ENCODE results near the gene TUBD1.
A peak's percentile ranks its signal among the peaks of the same experiment; 100 is the strongest.
"Not testable (repeated sequence)": the region's sequence is repeated elsewhere in the genome, so short reads cannot be mapped to it uniquely, and the experiment has no call there.

Gene TUBD1, protein sequence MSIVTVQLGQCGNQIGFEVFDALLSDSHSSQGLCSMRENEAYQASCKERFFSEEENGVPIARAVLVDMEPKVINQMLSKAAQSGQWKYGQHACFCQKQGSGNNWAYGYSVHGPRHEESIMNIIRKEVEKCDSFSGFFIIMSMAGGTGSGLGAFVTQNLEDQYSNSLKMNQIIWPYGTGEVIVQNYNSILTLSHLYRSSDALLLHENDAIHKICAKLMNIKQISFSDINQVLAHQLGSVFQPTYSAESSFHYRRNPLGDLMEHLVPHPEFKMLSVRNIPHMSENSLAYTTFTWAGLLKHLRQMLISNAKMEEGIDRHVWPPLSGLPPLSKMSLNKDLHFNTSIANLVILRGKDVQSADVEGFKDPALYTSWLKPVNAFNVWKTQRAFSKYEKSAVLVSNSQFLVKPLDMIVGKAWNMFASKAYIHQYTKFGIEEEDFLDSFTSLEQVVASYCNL

DNA sequence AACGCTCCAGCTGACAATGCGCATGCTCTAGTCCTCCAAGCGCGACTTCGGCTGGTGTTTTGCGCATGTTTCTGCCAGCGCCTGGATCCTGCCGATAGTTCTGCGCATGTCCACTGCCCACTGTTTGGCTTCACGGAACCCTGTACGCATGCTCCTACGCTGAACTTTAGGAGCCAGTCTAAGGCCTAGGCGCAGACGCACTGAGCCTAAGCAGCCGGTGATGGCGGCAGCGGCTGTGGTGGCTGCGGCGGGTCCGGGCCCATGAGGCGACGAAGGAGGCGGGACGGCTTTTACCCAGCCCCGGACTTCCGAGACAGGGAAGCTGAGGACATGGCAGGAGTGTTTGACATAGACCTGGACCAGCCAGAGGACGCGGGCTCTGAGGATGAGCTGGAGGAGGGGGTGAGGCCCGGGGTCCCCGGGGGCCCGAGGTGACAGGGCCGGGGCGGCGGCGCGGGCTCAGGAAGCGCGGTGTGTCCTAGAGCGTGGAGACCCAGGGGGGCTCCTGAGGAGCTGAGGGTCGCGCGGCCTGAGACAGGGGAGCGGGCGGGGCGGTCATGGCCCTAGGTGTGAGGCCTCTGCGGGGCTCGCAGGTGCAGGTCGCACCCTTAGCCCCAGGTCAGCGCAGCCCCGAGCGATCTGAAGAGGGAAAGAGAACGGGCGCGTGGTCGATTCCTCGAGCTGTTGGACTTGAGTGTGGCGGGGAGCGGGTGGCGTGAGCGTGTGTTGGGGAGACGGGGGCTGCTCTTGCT, at the start of gene TUBD1, which contains the start of gene RPS6KB1:
Gene TUBD1 (minus strand): TSS at position 20 of the 752 bp plus-strand sequence. CDS start 1,941 bp downstream, outside the sequence.
Gene RPS6KB1 (plus strand): TSS at position 198 of the 752 bp plus-strand sequence. CDS start 64 bp downstream, at position 262.
- peak; percentile 93 to 94 for DNase-seq

DNA sequence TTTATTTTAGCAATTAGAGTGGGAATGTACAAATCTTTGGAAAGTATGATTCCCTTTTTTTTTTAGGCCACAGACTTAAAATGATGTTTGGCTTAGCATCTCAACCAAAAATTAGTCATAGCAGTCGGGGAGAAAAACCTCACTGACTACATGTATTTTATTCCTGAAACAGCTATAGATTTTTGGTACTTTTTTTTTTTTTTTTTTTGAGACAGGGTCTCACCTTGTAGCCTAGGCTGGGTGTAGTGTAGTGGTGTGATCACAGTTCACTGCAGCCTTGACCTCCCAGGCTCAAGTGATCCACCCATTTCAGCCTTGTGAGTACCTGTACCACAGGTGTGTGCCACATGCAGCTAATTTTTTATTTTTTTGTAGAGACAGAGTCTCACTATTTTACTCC, 48.4 kb upstream of the TUBD1 start:
- DNase-seq = no peak

DNA sequence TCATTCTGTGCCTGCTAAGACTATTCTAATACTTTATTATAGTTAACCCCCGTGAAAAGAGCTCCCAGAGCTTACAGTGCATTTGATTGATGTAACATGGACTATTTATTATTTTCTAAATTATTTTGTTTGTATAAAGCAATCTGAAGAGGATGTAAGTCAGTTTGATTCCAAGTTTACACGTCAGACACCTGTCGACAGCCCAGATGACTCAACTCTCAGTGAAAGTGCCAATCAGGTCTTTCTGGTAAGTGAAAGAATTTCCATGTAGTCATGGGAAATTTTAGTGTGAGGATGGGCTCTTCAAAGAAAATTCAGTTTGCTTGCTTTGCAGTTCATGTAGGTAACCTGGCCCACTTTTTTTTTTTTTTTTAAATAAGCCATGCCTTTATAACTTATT, 48.0 kb upstream of the TUBD1 start:
- peak in 1 of 2 donors; percentile 12 for DNase-seq

DNA sequence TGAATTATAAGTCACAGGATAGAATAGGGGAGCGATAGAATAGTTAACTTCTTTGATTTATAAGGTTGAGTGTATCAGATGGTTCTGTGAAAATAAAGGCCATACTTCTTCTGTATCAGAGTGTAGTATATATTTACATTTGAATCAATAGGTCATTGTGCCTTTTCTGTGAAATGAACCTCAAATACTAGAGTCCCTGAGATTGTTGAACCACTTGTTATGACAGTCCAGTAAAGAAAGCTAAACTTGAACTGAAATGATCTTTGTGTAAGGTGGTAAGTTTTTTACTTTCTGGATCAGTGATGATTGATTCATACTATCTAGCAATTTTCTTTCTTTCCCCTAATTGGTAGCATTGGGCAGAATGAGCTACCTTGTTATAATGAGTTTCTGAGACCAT, 40.6 kb upstream of the TUBD1 start:
- DNase-seq = not testable (repeated sequence)

DNA sequence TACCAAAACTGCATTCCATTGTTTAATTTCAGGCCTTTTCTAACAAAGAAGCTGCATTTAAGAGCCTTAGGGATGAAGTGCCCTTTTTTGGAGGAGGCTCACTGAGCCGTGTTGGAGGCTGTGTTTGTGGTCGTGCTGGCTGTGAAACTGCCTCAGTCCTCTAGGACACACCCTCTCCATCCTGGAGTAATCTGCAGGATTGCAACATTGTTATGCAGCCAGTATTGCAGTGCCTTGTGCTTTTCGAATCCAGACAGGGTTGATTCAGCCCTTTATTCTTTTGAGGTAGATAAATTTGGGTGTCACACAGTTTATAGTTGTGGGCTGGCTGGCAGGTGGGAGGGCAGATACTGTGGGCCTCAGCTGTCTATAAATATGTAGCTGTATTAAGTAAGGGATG, 38.0 kb upstream of the TUBD1 start:
- not testable (repeated sequence) for DNase-seq

DNA sequence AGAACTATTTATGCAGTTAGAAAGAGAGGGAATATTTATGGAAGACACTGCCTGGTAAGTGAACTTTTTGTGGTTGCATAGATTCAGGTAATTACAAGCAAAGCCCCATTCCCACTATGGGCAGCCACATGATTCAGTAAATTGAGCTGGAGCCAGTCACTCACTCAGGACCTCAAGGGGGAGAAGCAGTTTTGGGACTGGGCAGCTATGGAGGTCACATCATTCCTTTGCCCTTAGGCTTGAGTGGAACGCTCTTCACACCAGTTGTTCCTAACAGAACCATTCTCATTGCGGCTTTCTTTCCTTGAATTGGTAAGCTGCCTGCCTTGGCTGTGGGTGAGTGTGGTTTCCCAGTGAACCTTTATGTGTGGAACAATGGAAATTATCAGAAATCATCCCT, 37.4 kb upstream of the TUBD1 start:
- DNase-seq = not testable (repeated sequence)

DNA sequence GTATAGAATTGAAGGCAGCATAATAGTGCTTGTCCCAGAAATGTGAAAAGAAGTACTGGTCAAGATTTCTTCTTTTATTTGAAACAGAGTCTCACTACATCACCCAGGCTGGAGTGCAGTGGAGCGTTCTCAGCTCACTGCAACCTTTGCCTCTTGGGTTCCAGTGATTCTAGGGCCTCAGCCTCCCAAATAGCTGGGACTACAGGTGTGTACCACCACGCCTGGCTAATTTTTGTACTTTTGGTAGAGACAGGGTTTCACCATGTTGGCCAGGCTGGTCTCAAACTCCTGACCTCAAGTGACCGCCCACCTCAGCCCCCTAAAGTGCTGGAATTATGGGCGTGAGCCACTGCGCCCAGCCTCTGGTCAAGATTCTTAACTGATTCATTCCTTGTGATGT, 27.9 kb upstream of the TUBD1 start:
- DNase-seq = not testable (repeated sequence)

DNA sequence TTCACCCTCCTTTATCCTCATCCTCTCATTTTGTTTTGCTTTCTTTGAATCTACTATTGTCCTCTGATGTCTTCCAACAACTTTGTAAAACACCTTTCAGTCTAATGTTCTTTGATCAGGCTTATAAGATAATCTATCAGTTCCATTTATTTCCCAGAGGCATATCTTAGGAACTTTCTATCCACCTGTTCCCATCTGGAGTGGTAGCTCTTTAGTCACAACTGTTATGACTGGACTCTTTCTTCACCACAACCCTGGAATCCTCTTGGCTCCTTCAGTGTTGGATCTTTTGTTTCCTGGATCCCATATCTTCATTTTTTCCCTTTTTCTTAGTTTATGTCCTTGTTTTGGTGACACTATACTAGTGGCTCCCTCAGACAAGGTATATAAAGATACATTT, 23.7 kb upstream of the TUBD1 start:
- DNase-seq = no peak

DNA sequence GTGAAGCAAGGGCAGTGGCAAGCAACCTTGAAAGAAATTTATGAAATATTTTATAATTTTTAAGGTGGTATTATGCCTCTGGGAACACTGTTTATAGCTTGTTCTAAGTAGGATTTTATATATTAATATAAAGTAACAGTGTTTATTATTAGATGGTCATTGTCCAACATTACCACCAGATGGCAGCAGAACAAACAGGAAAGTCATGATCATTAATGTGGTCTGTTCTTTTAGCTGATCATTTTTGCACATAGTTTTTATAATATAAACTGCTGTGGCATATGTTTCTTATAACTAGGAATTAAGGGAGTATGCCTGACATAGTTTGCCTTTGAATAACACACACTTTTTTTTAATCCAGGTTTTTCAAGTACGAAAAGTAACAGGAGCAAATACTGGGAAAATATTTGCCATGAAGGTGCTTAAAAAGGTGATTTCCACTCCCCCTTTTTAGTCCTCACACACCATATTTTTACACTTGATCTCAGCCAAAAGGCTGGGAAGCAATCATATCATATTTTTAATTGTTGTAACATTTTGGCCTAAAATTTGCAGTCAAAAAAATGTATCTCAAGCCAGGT, 21.6 kb upstream of the TUBD1 start:
- no peak for DNase-seq

DNA sequence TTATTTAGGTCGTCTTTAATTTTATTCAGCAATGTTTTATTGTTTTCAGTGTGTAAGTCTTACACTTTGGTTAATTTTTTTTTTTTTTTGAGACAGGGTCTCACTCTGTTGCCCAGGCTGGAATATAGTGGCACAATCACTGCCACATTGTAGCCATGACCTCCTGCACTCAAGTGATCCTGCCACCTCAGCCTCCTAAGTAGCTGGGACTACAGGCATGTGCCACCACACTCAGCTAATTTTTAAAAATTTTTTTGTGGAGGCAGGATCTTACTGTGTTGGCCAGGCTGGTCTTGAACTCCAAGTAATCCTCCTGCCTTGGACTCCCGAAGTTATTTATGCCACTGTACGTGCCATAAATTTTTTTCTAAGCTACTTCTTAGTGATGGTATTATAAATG, 14.7 kb upstream of the TUBD1 start:
- no peak for DNase-seq

DNA sequence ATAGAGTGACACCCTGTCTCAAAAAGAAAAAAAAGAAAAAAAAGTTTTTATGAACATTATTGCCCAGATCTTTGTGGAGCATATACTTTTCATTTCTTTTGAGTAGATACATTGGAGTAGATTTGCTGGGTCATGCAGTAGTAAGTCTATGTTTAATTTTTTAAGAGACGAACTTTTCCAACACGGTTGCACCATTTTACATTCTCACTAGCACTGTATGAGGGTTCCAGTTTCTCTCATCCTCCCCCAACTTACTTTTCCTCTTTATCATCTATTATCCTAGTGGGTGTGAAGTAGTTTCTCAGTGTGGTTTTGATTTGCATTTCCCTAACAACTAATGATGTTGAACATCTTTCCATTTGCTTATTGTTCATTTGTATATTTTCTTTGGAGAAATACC, 10.7 kb upstream of the TUBD1 start:
- DNase-seq = no peak

DNA sequence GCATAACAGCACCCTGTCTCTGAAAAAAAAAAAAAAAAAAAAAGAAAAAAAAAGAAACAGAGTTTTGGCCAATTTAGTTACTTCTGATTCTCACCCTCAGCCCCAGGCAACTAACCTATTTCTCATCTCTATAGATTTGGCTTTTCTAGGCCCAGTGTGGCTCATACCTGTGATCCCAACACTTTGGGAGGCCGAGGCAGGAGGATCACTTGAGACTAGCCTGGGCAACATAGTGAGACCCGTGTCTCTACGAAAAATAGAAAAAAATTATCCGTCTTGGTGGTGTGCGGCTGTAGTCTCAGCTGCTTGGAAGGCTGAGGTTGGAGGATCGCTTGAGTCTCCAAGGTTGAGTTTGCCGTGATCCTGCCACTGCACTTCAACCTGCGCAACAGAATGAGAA, 8.9 kb upstream of the TUBD1 start:
- DNase-seq = no peak

DNA sequence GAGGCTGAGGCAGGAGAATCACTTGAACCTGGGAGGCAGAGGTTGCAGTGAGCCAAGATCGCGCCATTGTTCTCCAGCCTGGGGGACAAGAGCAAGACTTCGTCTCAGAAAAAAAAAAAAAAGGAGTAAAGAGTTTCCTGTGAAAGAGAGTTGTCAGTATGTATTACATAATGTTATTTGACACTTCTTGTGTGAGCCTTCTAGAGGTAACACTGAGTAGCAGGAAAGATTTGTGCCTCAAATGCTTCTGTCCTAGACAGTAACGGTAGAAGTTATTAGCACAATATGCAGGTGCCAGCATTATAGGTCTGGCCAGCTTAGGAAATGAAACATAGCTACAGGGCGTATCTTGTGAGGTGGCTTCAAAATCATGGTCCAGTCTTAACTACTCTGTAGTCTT, 6.4 kb upstream of the TUBD1 start:
- DNase-seq = no peak

DNA sequence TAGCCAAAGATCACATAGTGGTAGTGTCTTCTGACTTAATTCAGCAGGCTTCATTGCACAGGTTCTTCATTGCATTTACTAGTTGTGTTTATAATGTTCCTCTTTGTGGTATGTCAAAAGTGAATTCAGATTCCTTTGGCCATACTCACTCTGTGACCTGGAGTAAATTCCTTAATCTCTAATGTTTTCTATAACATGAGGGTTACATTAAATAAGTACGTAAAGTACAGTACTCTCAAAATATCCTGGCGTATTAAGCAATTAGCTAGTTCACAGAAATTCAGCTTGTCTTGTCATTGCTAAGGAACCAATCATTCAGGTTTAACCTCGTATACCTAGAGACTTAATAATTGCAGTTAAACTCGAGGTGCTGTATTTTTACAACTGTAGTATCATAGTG, 4.3 kb upstream of the TUBD1 start:
- DNase-seq = no peak

DNA sequence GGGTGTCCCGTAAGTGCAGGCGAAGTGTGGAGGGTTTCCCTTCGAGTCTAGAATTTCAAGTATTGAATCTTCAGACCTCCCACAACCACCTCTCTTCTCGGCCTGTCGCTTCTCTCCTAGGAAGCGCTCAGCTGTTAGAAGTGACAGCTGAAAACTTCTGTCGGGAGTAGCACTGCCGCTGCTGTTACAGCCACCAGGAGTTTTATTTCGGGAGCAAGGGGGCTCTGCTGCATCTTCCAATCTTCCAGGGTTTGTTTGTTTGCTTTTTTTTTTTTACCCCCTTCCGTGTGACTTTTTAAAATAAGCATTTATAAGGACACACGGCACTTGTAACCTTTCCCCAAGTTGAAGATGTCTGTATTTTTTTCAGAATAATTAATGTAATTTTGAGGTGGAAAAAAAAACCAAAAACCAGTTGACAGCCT, 945 bp upstream of the TUBD1 start:
- DNase-seq = peak in 1 of 2 donors; percentile 12

DNA sequence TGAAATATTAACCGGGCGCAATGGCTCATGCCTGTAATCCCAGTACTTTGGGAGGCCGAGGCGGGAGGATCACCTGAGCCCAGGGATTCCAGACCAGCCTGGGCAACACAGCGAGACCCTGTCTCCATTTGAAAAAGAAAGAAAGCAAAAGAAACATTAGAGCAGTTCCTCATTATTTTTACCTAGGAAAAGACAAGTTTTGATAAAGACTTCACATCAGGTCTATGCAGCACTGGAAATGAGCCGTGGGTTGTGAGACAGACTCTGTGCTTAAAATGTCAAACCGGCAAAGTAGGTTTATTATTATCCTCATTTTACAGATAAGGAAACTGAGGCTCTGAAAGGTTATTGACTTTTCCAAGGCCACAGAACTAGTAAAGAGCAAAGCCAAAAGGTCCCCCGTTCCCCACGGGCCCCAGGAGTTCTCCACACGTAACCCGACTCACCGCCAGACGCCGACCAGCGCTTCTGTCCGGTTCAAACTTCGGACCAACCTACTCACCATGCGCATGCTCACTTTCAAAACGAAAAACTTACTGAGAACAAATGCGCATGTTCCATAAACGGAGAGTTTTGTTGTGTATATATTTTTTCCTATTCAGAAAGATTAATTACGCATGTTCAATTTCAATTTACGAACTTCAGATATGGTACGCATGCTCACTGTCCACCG, 356 bp downstream of the TUBD1 start:
- peak in 1 of 2 donors; percentile 7 for DNase-seq

DNA sequence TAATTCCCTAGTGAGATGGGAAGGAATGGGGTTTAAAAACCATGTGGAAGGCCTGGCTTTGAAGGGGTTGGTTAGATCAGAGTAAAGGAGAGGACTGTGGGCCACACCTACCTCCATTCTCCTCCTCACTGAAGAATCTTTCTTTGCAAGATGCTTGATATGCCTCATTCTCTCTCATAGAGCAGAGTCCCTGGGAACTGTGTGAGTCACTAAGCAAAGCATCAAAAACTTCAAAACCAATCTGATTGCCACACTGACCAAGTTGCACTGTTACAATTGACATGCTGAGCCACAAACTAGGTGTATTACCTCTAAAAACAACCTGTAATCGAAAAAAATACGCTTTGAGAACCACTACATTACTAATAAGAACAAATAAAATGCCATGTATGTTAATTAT, 2.0 kb downstream of the TUBD1 start:
- no peak for DNase-seq

DNA sequence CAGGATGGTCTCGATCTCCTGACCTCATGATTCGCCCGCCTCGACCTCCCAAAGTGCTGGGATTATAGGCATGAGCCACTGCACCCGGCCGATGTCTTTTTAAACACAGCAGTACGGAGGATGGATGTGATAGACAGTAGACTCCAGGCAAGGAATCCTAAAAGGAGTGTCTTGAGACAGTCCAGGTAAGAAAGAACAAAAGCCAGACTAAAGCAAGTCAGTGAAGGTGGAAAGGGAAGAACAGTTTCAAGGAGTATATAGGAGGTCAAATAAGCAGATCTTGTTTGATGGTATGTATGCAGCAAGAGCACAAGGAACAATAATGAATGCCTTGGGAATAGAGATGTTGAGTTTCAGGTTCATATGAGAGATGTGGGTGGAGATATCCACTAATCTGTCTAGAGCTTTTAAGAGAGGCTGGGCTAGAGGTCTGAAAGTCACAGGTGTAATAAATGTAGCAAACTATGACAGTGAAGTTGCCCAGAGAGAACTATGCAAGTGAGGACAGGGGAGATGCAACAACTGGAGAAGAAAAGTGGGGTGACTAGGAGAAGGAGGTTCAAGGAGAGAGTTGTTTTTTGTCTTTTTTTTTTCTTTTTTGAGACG, 4.5 kb downstream of the TUBD1 start:
- no peak for DNase-seq

DNA sequence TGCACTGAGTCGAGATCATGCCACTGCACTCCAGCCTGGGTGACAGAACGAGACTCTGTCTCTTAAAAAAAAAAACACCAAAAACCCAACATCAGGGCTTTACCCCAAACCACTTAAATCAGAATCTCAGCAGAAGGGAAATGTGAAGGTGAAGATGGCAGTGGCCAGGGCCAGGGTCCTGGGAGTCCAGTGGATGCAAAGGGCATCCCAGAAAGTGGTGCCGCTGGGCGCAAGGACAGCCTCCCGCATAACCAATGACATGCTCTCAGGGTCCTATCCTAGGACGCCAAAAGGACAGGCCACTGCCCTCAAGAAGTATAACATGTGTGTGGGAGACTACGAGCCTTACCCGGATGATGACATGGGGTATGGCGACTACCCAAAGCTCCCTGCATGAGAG, 7.9 kb downstream of the TUBD1 start:
- no peak for DNase-seq

DNA sequence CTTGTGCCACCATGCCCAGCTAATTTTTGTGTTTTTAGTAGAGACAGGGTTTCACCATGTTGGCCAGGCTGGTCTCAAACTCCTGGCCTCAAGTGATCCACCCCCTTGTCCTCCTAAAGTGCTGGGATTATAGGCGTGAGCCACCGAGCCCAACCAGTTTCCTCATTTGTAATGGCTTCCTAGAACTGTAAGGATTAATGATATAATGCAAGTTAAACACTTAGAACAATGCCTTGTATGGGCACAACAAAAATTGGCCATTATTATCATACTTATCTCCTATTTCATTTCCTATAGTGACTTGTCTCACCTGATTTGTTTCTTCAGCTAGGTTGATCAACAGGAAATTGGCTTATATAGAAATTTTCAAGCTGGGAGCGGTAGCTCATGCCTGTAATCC, 14.1 kb downstream of the TUBD1 start:
- no peak for DNase-seq

DNA sequence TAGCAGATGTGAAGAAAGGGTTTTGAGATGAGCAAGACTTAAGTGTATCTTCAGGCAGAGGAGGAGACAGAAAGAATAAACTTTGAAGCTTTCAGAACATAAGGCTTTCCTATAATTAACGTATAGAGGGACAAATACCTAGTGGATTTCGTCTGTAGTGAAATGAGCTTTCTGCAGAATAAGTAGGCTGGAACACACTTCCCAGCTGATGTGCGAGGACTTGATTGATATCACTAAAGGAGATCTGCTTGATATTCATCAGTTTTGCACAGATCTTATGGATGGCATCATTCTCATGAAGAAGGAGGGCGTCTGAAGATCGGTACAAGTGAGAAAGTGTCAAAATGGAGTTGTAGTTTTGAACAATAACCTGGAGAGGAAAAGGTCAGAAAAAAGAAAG, 14.8 kb downstream of the TUBD1 start:
- no peak for DNase-seq

DNA sequence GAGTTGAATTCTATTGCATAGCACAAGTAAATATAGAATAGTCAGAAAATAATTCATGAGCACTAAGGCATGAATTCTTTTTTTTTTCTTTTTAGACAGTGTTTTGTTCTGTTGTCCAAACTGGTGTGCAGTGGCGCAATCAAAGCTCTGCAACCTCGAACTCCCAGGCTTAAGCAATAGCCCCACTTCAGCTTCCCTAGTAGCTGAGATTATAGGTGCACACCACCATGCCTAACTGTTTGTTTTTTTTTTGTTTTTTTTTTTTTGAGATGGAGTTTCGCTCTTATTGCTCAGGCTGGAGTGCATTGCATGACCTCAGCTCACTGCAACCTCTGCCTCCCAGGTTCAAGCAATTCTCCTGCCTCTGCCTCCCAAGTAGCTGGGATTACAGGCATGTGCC, 16.6 kb downstream of the TUBD1 start:
- no peak for DNase-seq

DNA sequence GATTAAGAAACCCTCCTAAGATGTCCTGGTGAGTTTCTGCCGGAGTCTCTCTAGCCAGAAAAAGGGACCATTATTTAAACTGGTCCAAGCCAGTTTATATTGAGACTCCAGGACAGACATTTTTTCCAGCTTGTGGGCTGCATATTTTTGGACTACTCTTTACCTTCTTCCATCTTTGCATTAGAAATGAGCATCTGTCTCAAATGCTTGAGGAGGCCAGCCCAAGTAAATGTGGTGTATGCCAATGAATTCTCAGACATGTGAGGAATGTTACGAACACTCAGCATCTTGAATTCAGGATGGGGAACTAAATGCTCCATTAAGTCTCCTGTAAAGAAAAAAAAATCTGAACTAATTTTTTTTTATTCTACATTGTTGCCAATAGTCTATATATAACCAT, 18.4 kb downstream of the TUBD1 start:
- DNase-seq = no peak
